Memory B cell (primary cell): Measurements from ENCODE around the gene TMEM186.

Experiments used
- ATAC-seq: fragments of 150-1000 bp; cut with Tn5 transposase; 2 replicates; pipeline ENCODE4 v1.10.0; 2021; ENCODE audit warnings: low read depth, mild to moderate bottlenecking, moderate library complexity
- DNase-seq, 2 donors: peaks; one replicate each; pipeline ENCODE4 v3.0.0; 2022; ENCODE audit warnings: low spot score in 2 of 2
- H3K27ac Mint-ChIP-seq: one replicate; pipeline ENCODE4 v1.8.0; 2022; ENCODE audit warnings: mild to moderate bottlenecking, moderate library complexity, mixed read lengths
- H3K27me3 Mint-ChIP-seq: one replicate; pipeline ENCODE4 v1.8.0; 2022; ENCODE audit warnings: mixed read lengths
- H3K36me3 Mint-ChIP-seq: one replicate; pipeline ENCODE4 v1.8.0; 2022; ENCODE audit warnings: mild to moderate bottlenecking, mixed read lengths
- H3K4me1 Mint-ChIP-seq: one replicate; pipeline ENCODE4 v1.8.0; 2022; ENCODE audit warnings: mixed read lengths
- H3K4me3 Mint-ChIP-seq: one replicate; pipeline ENCODE4 v1.8.0; 2022; ENCODE audit warnings: mild to moderate bottlenecking, moderate library complexity, mixed read lengths
- H3K9me3 Mint-ChIP-seq: one replicate; pipeline ENCODE4 v1.8.0; 2022; ENCODE audit warnings: mixed read lengths

The TMEM186 gene

DNA sequence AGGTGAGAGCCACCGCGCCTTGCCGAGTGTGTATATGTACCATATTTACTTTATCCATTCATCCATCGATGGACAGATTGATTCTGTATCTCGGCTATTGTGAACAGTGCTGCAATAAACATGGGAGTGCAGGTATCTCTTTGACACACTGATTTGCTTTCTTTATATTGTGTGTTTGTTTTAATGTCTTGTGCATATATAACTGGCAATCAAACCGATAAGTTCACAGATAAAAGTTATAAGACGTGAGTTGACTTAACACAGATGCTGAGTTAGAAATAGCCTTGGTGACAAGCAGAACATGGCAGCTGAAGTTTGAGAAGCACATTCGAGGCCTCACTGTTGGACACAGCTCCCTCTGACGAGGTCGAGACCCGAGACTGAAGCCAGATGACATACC is 23.2 kb downstream of the TMEM186 start:
- Mint-ChIP-seq H3K27me3 (no peaks in the 10 kb centered on the region), H3K27ac (no peak overlapping the region), H3K4me1 (no peaks in the 10 kb centered on the region), H3K36me3 (peaks cover 27% of the 10 kb centered on the region), H3K9me3 (peaks cover 2% of the 10 kb centered on the region), H3K4me3 (no peak overlapping the region)
- ATAC-seq (no peak), DNase-seq (no peak)

DNA sequence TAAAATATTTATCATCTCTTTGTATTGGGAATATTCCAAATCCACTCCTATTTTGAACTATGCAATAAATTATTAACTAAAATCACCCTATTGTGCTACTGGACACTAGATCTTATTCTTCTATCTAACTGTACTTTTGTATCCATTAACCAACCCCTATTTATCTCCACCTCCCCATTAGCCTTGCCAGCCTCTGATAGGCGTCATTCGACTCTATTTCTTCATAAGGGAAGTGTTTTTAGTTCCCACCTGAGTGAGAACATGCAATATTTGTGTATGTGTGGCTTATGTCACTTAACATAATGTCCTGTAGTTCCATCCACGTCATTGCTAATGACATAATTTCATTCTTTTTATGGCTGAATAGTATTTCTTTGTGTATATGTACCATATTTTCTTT is 23.9 kb downstream of the TMEM186 start:
- Mint-ChIP-seq H3K4me3 (no peak overlapping the region), H3K27me3 (no peaks in the 10 kb centered on the region), H3K9me3 (peaks cover 2% of the 10 kb centered on the region), H3K4me1 (no peaks in the 10 kb centered on the region), H3K27ac (no peak overlapping the region), H3K36me3 (peaks cover 27% of the 10 kb centered on the region)
- no peak for ATAC-seq
- no peak for DNase-seq

DNA sequence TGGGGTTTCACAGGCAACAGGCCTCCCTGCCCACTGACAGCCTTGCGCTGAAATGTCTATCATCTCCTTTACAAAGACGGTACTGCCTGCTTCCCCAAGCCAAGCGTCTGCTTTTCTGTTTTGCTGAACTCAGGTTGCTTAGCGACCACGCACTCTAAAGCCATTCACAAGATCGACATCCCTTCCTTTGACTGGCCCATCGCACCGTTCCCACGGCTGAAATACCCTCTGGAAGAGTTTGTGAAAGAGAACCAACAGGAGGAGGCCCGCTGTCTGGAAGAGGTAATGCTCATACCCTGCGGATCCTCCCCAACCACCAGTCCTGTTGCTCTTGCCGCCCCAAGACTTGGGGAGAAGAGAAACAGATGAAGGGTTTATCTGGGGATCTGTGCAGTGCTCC is 28.7 kb downstream of the TMEM186 start:
- peaks cover 22% of the 10 kb centered on the region for H3K36me3 Mint-ChIP-seq
- H3K27ac Mint-ChIP-seq: no peak overlapping the region
- no peak for ATAC-seq

DNA sequence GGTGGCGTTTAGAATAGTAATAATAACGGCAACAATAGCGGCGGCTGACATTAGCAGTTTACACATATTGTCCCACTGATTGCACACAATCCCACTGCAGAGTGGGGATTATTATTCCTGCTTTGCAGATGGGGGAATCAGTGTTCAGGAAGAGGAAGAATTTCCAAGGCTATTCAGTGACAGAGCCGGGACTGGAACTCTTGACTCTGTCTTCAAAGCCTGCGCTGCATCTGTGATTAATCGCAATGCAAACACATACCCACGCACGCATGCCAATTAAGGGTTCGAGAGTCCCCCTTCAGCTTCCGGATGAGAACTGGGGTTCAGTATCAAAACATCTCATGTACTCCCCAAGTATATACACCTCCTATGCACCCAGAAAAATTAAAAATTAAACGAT is 29.2 kb downstream of the TMEM186 start:
- no peak overlapping the region for H3K4me3 Mint-ChIP-seq
- DNase-seq (no peak), ATAC-seq (no peak)
- H3K27ac Mint-ChIP-seq: no peak overlapping the region
- peaks cover 20% of the 10 kb centered on the region for H3K36me3 Mint-ChIP-seq
- no peaks in the 10 kb centered on the region for H3K4me1 Mint-ChIP-seq
- no peaks in the 10 kb centered on the region for H3K9me3 Mint-ChIP-seq
- H3K27me3 Mint-ChIP-seq: no peaks in the 10 kb centered on the region

More for the DNA sequence above, 28.7 kb downstream of the TMEM186 start:
- H3K4me3 Mint-ChIP-seq: no peak overlapping the region
- no peaks in the 10 kb centered on the region for H3K4me1 Mint-ChIP-seq
- H3K9me3 Mint-ChIP-seq: no peaks in the 10 kb centered on the region
- no peaks in the 10 kb centered on the region for H3K27me3 Mint-ChIP-seq
- no peak for DNase-seq

DNA sequence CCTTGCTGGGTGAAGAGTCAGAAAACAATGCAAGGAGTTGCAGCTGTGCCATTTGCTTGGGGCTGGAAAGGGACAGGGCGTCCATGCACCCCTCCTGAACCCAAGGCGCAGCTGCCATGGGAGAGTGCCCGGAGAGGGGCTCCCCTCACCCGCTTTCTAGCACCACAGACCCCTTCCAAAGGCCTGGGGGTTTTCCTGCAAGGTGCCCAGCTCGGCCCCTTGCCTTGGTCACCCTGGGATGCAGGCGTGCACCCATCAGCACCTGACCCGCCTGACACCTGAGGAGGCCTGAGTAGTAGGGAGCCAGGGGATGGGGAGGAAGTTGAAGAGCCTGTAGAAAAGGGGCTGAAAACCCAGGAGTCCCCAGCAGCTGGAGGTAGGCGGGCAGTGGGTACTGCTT is 30.3 kb downstream of the TMEM186 start:
- ATAC-seq (no peak), DNase-seq (no peak)
- no peaks in the 10 kb centered on the region for H3K27me3 Mint-ChIP-seq
- no peak overlapping the region for H3K27ac Mint-ChIP-seq
- no peak overlapping the region for H3K4me3 Mint-ChIP-seq
- peaks cover 14% of the 10 kb centered on the region for H3K36me3 Mint-ChIP-seq
- H3K9me3 Mint-ChIP-seq: no peaks in the 10 kb centered on the region
- no peaks in the 10 kb centered on the region for H3K4me1 Mint-ChIP-seq

DNA sequence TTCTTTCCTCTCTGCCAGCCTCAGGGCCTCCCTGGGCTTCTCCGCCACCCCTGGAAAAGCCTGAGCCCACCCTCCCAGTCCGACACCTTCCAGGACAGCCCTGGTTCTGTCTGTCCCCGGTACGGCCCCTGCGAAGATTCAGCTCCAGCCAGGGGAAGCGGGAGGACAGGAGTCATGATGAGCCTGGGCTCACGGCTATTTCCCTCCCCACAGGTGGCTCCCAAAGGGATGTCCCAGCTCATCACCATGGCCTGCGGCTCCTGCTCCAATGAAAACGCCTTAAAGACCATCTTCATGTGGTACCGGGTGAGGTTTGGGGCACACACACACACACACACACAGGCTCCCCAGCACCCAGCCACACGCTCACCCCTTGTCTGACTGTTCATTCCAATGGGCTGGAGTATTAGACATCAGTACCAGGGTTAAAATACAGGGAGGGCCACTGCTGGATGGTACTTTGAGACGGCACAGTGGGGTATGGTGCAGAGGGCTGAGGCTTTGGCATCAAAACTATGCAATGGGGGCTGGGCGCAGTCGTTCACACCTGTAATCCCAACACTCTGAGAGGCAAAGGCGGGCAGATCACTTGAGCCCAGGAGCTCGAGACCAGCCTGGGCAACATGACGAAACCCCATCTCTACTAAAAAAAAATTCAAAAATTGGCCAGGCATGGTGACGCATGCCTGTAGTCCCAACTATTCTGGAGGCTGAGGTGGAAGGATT is 32.8 kb downstream of the TMEM186 start:
- Mint-ChIP-seq H3K4me1 (no peaks in the 10 kb centered on the region), H3K27me3 (no peaks in the 10 kb centered on the region), H3K9me3 (no peaks in the 10 kb centered on the region), H3K36me3 (peaks cover 21% of the 10 kb centered on the region), H3K27ac (no peak overlapping the region), H3K4me3 (no peak overlapping the region)
- ATAC-seq (no peak), DNase-seq (no peak)

GRCh38 chr16:8763899-8764298 is 33.5 kb downstream of the TMEM186 start:
- DNase-seq: no peak
- Mint-ChIP-seq H3K4me3 (no peak overlapping the region), H3K4me1 (no peaks in the 10 kb centered on the region), H3K36me3 (peaks cover 19% of the 10 kb centered on the region), H3K27me3 (no peaks in the 10 kb centered on the region), H3K9me3 (no peaks in the 10 kb centered on the region), H3K27ac (no peak overlapping the region)
- ATAC-seq: no peak

GRCh38 chr16:8763083-8763482 is 34.4 kb downstream of the TMEM186 start:
- Mint-ChIP-seq H3K27ac (no peak overlapping the region), H3K27me3 (no peaks in the 10 kb centered on the region), H3K9me3 (no peaks in the 10 kb centered on the region), H3K4me1 (no peaks in the 10 kb centered on the region), H3K36me3 (peaks cover 21% of the 10 kb centered on the region), H3K4me3 (no peak overlapping the region)
- ATAC-seq: no peak
- no peak for DNase-seq

- H3K27ac Mint-ChIP-seq: no peak overlapping the region
- no peaks in the 10 kb centered on the region for H3K27me3 Mint-ChIP-seq
- DNase-seq: no peak
- peaks cover 22% of the 10 kb centered on the region for H3K36me3 Mint-ChIP-seq
- no peak overlapping the region for H3K4me3 Mint-ChIP-seq
- no peaks in the 10 kb centered on the region for H3K4me1 Mint-ChIP-seq
- no peaks in the 10 kb centered on the region for H3K9me3 Mint-ChIP-seq
- ATAC-seq: no peak
These were observed 35.2 kb downstream of the TMEM186 start for GRCh38 chr16:8762254-8762653.

DNA sequence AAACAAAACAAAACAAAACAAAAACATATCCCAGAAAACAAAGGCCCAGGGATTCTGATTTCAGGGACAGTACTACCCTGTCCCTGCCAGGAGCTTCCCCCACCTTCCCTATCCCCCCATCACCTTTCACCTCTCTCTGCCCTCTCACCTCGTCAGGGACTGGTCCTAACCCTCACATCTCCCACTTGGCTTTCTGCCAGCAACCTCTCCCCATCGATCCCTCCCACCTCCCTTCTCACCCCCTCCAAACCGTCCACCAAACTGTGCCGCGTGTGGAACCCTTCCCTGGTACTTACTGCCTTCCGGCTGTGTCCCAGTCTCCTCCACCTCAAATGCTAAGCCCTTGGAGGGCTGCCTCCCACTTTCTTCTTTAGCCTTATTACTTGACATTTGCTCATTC is 36.4 kb downstream of the TMEM186 start:
- Mint-ChIP-seq H3K27ac (no peak overlapping the region), H3K9me3 (no peaks in the 10 kb centered on the region), H3K36me3 (peaks cover 22% of the 10 kb centered on the region), H3K4me3 (no peak overlapping the region), H3K4me1 (no peaks in the 10 kb centered on the region), H3K27me3 (no peaks in the 10 kb centered on the region)
- DNase-seq: no peak
- ATAC-seq: no peak

- no peak for ATAC-seq
- DNase-seq: no peak
- Mint-ChIP-seq H3K4me3 (no peak overlapping the region), H3K4me1 (no peaks in the 10 kb centered on the region), H3K9me3 (no peaks in the 10 kb centered on the region), H3K27ac (no peak overlapping the region), H3K27me3 (no peaks in the 10 kb centered on the region), H3K36me3 (peaks cover 18% of the 10 kb centered on the region)
These were observed 37.4 kb downstream of the TMEM186 start for GRCh38 chr16:8760021-8760420.

GRCh38 chr16:8758022-8758421 is 39.4 kb downstream of the TMEM186 start:
- H3K4me1 Mint-ChIP-seq: no peaks in the 10 kb centered on the region
- H3K27me3 Mint-ChIP-seq: no peaks in the 10 kb centered on the region
- DNase-seq (no peak), ATAC-seq (no peak)
- H3K27ac Mint-ChIP-seq: no peak overlapping the region
- no peak overlapping the region for H3K4me3 Mint-ChIP-seq
- H3K36me3 Mint-ChIP-seq: peaks cover 14% of the 10 kb centered on the region
- H3K9me3 Mint-ChIP-seq: no peaks in the 10 kb centered on the region

DNA sequence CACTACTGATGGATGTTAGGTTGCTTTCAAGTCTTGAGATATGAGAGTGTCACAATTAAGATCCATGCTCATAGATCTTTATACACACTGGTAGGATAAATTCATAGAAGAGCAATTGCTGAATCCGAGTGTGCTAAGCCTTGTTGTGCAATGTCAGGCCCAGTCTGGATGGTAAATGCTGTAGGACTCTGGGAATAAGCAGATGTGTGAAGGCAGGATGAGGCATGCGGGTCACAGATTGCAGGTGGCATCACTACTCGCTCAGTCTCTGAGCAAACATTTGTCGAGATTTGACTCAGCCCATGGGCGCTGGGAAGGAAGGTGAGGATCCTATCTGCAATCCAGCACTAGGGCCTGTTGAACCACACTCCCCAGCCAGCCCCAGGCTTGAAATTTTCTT is 40.7 kb downstream of the TMEM186 start:
- Mint-ChIP-seq H3K36me3 (peaks cover 11% of the 10 kb centered on the region), H3K4me3 (no peak overlapping the region), H3K9me3 (no peaks in the 10 kb centered on the region), H3K27ac (no peak overlapping the region), H3K4me1 (no peaks in the 10 kb centered on the region), H3K27me3 (no peaks in the 10 kb centered on the region)
- ATAC-seq: no peak
- no peak for DNase-seq

- Mint-ChIP-seq H3K27ac (no peak overlapping the region), H3K27me3 (no peaks in the 10 kb centered on the region), H3K9me3 (no peaks in the 10 kb centered on the region), H3K4me3 (no peak overlapping the region), H3K36me3 (peaks cover 7% of the 10 kb centered on the region), H3K4me1 (no peaks in the 10 kb centered on the region)
- ATAC-seq (no peak), DNase-seq (no peak)
These were observed 43.9 kb downstream of the TMEM186 start for GRCh38 chr16:8753416-8754054.

- ATAC-seq (no peak), DNase-seq (no peak)
- H3K4me1 Mint-ChIP-seq: no peaks in the 10 kb centered on the region
- H3K36me3 Mint-ChIP-seq: peaks cover 4% of the 10 kb centered on the region
- H3K4me3 Mint-ChIP-seq: no peak overlapping the region
- no peaks in the 10 kb centered on the region for H3K27me3 Mint-ChIP-seq
- H3K9me3 Mint-ChIP-seq: no peaks in the 10 kb centered on the region
- no peak overlapping the region for H3K27ac Mint-ChIP-seq
These were observed 44.7 kb downstream of the TMEM186 start for GRCh38 chr16:8752706-8753105.
